ENCODE measurements around the gene ADPRM.

The ADPRM gene

GRCh38 chr17:10742431-10742830 is 45.0 kb downstream of the ADPRM start:
- no peak for DNase-seq

DNA sequence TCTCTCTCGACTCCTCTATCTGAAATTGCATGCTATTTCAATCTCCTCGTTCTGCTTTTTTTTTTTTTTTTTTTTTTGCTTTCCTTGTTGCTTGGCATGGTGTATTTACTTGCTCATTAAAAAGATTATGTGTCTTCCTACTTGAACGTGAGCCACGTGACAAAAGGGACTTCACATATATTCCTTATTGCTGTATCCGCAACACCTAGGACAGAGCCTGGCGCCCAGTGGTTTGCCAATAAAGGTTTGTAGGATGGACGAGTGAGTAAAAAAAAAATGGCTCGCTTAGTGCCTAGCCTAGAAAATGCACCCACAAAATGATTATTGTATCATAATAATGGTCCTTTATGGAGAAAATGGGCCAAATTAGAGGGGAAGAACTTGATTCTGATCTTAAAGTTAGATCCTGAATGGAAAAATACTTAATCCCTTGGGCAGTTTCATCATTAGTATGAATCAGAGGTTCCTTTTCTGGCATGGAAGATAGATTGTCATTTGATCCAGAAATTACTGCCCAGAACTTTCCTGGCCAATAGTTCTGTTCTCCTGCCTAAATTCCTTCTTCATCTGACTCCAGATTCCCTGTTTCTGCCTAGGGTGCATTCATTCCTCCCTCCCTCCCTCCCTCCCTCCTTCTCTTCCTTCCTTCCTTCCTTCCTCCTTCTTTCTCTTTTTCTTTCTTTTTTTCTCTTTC is 46.1 kb downstream of the ADPRM start:
- no peak for DNase-seq

- no peak for DNase-seq
Measured at GRCh38 chr17:10744501-10745000, 47.2 kb downstream of the ADPRM start.

- no peak for DNase-seq
Measured at GRCh38 chr17:10745231-10745630, 47.8 kb downstream of the ADPRM start.

DNA sequence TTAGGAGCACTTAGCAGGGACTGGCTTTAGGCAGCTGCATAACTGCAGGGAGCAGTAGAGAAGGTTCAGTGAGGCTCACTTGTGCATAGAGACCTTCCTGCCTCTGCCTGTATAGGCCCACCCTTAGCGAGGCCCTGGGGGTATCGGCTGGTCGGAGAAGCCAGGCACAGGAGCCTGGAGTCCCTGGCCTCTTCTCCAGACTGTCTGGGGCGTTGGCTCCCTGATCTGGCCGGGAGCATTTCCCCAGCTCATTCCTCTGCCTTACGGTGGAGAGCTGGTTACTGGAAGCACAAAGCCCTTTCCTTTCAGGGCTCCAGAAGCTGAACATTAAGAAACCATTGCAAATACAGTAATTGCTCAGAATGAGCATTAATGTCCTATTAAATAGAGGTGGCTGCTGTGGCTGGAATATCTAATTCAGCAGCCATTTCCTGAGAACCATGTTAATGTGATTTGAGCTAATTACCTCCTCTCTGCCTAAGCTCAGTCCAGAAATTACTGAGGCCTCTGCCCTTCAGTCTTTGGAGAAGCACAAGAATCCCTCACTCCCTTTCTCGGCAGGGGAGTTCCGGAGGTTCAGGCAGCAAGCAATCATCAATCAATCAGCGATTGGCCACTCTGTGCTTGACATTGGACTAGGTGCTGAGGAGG is 51.3 kb downstream of the ADPRM start:
- DNase-seq = no peak

DNA sequence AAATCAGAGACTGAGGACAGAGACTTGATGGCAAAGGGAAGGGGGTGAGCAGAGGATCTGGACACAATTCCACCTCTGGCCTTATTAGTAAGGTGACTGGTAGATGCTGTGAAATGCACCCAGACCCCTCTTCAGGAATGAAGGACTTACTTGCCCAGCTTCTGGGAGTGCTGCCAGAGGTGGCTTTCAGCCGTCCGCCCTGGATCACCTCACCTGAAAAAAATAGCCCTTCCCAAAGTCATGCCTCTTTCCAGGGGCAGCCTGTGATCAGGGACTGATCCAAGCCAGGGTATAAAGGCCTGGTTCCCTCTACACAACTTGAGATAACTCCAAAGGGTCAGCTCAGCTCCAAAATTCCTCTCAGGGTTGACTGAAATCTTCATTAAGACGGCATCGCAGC is 52.8 kb downstream of the ADPRM start:
- DNase-seq = no peak

GRCh38 chr17:10751563-10751962 is 54.2 kb downstream of the ADPRM start:
- DNase-seq = no peak

DNA sequence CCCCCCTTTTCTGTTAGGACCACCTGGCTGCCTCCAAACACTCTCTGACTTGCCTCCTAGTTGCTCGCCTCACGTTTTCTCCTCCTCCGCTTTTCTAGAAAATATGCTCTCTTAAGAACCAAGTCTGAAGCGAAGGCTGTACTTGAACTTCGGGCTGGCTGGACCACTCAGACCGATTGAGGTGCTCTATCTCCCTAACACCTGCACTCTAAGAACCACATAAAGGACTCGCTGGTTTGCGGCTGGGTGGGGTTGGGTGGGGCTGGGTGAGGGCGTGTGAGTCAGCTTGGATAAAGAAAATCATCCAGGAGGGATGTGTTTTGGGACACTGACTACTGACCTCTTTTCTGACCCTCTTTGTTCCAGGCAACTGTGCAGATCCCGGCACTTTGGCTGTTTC is 55.3 kb downstream of the ADPRM start:
- DNase-seq = no peak

GRCh38 chr17:10754109-10754508 is 56.7 kb downstream of the ADPRM start:
- DNase-seq = peak; percentile 51

GRCh38 chr17:10754861-10755591 is 57.6 kb downstream of the ADPRM start:
- DNase-seq = no peak

DNA sequence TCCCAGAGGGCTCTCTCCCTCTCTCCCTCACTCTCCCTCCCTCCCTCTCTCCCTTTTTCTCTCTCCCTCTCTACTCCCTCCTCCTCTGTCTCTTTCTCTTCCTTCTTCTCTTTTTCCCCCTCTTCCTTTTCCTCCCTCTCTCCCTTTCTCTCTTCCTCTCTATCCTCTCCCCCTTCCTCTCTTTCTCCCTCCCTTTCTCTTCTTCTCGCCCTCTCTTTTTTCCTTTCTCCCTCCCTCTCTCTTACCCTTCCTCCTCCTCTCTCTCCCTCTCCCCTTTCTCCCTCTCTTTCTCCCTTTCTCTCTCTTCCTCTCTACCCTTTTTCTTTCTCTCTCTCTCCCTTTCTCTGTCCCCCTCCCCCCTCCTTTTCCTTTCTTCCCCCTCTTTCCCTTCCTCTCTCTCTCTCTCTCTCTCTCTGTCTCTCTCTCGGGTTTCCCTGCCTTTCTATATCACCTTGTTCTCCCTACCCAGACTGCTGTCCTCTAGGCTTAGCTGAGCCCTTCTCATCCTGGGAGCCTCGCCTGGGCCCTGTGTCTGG is 58.3 kb downstream of the ADPRM start:
- no peak for DNase-seq

DNA sequence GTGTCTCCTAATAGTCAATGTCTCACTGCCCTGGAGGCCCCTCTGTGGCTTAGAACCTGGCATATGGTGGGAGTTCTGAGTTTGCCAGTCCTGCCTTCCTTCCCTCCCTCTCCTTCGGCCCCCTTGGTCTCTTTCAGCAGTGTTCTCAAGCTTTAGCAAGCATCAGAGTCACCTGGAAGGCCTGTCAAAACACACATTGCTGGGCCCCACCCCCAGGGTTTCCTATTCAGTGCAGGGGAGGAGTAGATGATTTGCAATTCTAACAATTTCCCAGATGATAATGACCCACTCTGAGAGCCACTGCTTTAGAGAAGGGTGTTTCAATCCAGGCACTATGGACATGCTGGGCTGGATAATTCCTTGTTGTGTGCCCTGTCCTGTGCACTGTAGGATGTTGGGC is 58.8 kb downstream of the ADPRM start:
- no peak for DNase-seq

- no peak for DNase-seq
Measured at GRCh38 chr17:10756619-10757018, 59.2 kb downstream of the ADPRM start.

GRCh38 chr17:10757067-10757466 is 59.7 kb downstream of the ADPRM start:
- DNase-seq = no peak

DNA sequence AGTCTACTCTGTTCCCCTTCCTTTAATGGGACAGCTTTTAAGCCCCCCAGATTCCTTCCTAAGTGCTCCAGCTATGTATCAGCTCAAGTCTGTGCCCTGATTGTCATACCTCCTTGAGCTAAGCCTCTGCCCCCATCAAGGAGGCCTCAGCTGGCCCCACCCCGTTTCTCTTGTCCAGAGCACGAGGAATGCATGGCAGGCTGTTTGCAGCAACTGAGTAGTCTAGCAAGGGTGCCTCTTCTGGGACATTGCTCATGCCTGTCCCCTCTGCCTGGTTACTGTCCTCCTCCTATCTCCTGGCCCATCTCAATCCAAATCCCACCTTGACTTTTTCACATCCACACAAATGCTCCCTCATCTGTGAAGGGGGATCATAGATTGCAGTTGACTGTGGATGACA is 60.3 kb downstream of the ADPRM start:
- DNase-seq = no peak

DNA sequence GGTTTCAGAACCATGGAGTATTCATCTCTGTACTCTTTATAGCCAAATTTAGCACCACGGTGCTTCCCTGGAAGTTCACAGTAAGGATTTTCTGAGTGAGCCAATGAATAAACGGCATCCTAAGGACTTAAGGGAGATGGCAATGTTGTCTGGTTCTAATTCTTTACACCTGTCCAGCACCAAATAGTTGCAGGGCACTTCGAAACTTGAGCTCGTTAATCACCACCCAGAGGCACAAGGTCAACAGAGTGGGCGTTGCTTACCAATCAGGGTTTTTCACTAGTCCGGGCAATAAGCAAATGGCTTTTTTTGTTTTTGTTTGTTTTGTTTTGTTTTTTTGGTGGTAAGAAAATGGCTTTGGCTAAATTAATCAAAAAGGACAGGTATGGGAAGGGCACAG is 60.7 kb downstream of the ADPRM start:
- no peak for DNase-seq
